ENCODE measurements around the gene ARAF. TPM values are rescaled to one million over a fixed set of nuclear protein-coding genes. Genes with fewer than 3 reads are reported as not detected.
"Not testable (repeated sequence)": the region's sequence is repeated elsewhere in the genome, so short reads cannot be mapped to it uniquely, and the experiment has no call there.

The ARAF gene
- total RNA-seq (2014; rRNA removed; shearing (Covaris generic)) = 18.4 and 20.3 TPM in 2 replicates

DNA sequence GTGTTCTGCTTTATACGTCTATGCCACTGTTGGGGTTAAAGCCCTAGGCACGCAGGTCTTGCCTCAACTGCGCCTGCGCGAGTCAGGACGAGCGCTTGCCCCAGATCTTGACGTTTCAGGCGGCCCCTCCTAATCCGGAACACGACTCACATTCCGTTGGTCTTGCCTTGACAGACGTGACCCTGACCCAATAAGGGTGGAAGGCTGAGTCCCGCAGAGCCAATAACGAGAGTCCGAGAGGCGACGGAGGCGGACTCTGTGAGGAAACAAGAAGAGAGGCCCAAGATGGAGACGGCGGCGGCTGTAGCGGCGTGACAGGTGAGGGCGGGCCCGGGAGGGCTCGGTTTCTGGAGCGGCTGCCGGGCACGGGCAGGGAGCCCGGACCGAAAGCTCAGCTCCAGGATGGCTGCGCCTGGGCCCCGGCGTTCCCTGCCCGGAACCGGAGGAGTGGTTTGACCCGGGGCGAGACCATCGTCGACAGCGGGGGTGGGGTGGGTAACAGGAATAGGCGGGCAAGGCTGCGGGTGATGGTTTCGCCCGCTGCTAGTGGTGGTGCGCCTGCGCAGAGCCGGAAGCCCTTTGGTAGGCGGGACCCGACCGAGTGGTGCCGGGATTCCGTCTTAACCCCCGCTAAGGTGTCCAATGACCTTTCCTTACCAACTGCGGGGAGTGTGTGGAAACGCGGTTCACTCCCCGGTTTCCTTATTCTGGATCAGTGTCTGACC lies at the start of gene ARAF:
Gene ARAF, plus strand, starts transcription at position 272 of the 725 bp plus-strand sequence. CDS start 1,763 bp downstream, outside the sequence.
- DNase-seq (ENCODE audit: low read depth) = peak; percentile 97

DNA sequence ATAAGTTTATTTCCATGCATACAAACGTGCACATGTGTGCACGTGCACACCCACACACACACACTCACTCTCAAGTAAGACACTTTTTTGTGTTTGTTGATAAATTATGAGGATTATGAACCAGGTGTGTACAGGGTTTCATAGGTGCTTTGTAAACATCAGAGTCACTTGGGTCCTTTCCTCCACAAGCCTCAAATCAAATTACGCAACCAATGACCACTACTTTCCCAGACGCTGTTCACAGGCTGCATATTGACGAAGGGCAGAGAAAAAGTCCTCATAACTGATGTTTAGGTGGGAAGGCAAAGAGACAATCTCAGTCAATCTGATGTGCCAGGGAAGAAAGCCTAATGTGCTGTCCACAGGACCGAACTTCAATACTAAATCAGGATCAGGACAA lies 48.6 kb upstream of the ARAF start:
- not testable (repeated sequence) for DNase-seq (ENCODE audit: low read depth)

DNA sequence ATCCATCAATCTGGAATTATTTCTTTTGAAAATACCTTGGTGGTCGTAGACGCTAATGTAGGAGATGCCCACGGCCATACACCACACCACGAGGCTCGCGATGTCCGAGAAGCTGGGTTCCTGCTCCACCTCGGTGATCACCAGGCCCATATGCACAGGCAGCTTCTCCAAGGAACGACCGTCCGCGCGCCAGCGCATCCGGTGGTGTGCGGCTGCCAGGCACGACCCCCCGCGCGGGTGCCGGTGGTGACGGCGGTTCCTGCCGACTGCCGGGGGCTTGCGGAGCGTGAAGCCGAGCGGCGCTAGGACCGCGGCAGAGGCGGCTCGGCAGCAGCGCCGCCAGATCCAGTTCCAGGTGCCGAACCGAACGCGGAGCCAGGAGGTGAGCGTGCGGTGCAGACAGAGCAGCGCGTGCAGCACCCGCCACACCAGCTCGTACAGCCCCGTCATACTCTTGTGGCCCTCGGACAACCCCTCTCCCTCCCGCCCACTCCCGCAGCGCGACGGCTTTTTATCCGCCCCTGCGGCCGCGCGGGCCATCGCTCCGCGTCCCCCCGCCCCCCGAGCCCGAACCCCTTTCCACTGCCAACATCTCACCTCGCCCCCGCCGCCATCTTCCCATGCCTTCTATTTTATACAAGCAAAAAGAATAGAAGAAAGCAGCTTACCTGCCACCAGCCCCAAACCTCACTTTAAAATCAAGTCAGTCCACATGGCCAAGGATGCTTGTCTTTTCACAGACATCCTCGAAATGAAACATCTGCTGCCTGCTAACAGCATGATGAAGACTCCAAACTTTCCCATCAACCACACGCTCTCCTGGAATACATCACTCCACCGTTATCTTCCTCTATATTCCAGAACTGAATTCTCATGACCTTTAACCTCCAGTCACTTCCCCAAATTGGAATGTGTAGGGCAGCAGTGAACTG lies 47.7 kb upstream of the ARAF start:
- DNase-seq (ENCODE audit: low read depth) = not testable (repeated sequence)

DNA sequence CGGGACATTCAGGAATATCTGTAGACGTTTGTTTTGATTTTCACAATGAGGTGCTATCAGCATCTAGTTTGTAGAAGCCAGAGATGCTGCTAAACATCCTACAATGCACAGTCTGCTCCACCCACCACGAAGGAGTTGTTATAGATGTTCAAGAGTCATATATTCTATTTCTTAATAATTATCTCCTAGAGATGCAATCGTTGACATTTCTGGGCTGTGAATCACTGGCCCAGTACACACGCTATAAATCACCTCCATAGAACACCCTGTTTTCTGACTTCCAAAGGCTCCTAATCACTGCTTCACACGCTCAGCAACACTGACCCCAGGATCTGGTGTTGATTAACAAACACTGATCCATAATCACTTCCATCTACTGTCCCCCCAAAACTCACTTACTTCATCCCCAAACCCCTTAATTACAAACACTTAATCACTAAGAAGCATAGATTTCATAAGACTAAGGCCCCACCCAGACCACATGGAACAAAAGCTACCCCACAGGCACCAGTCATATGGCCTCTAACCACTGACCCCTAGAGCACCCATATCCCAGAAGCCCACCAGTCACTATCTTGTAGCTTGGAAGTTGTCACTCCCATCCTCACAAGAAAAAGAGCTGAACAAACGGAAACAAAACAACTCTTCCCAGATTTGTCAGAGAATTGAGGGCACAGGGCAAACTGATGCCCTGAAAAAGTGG lies 46.3 kb upstream of the ARAF start:
- DNase-seq (ENCODE audit: low read depth) = peak; percentile 46

DNA sequence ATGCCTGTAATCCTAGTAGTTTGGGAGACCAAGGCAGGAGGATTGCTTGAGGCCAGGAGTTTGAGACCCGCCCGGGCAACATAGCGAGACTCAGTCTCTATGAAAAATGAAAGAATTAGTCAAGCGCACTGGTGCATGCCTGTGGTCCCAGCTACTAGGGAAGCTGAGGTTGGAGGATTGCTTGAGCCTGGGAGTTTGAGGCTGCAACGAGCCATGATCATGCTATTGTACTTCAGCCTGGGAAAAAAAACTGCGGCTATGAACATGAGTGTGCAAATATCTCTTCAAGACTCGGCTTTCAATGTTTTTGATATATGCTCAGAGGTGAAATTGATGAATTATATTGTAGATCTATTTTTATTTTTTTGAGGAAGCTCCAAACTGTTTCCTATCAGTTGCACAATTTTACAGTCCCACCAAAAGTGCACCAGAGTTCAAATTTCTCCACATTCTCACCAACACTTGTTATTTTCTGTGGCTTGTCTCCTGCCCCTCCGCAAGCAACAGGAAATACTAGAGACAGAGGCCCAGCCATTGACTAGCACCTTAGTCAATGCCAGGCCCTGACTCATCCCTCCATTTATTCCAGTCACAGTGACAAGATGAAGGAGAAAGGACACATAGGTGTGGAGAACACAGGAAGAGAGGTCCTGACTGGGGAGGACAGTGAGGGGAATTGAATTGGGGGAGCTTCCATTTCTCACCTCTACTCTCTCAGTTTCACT lies 44.9 kb upstream of the ARAF start:
- DNase-seq (ENCODE audit: low read depth) = peak; percentile 65

DNA sequence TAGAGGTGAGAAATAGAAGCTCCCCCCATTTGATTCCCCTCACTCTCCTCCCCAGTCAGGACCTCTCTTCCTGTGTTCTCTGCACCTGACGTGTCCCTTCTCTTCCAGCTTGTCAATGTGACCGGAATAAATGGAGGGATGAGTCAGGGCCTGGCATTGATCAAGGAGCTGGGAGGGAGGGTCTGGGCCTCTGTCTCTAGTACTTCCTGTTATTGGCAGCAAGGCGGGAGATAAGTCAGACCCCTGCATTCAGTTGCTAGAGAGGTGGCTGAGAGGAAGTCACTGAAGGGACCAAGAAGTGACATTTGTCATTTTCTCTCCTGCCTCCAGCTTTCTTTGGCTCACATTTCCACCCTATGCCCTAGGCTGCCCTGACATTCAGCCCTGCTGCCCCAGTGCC lies 42.9 kb upstream of the ARAF start:
- DNase-seq (ENCODE audit: low read depth) = peak; percentile 27

DNA sequence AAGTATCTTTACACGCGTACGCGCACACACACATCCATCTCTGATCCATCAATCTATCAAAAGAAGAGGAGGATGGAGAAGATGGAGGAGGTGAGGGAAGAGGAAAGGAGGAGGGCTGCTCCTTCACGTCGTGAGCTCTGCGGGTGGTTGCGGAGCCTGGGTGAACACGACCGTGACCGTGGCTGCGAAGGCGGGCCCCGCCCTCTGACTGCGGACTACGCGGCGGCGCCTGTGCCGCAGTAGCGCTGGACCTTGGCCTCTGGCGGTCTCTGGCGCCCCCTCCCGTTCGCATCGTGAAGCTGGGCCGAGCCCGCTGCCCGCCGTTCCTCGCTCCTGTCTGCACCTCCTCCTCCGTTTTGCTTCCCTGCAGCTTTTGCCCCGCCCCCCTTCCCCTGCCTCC lies 37.7 kb upstream of the ARAF start:
- DNase-seq (ENCODE audit: low read depth) = peak; percentile 78

DNA sequence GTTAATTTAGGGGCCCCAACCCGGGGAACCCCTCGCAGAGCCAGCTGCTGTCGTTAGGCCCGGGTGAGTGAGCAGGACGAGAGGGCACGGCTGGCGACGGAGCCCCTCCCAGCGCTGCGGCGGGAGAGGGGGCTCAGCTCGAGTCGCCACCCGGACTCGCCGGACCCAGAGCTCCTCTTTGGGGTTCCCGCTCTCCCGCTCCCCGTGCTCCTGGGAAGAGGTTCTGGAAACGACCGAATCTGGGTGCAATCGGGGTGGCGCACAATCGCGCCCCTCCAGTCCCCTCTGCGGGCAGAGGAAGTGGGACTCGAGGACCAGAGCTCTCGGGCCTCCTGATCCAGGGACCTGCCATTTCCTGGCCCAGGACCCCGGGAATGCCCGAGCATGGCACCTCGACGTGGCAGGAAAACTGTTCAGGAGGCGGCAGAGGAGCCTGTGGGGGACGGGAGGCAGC lies 37.3 kb upstream of the ARAF start:
- no peak for DNase-seq (ENCODE audit: low read depth)

DNA sequence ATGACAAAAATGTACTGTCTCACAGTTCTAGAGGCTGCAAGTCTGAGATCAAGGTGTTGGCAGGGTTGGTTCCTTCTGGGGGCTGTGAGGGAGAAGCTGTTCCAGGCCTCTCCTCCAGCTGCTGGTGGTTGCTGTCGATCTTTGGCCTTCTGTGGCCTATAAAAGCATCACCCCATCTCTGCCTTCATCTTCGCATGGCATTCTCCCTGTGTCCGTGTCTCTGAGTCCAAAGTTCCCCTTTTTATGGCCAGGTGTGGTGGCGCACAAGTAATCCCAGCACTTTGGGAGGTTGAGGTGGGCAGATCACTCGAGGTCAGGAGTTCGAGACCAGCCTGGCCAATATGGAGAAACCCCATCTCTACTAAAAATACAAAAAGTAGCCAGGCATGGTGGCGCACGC lies 31.5 kb upstream of the ARAF start:
- no peak for DNase-seq (ENCODE audit: low read depth)

DNA sequence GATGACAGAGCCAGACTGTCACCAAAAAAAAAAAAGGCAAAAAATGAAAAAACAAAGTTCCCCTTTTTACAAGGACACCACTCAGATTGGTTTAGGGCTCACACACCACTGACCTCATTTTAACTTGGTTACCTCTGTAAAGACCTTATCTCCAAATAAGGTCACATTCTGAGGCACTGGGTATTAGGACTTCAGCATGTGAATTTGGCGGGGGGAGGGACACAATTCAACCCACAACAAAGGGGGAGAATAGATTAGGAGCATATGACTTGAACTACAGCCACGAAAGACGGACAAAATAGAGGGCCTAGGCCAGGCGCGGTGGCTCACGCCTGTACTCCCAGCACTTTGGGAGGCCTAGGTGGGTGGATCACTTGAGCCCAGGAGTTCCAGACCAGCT lies 31.0 kb upstream of the ARAF start:
- no peak for DNase-seq (ENCODE audit: low read depth)

DNA sequence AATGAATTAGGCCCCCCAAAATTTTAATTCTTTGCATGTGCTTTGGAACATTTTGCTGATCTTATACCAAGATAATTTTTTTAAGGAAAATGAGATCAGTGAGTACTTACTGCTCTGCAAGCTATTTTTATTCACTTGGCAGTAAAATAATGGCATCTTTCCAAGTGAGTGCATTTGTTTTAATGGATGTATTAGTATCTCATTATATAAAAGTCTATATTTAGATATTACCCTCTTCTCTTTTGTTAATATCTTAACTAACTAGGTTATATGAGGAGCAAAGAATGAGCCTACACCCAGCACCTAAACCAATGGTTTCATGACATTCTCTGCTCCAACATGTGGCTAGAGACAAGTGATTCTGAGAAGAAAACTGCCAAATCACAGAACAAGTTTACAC lies 21.1 kb upstream of the ARAF start:
- no peak for DNase-seq (ENCODE audit: low read depth)

DNA sequence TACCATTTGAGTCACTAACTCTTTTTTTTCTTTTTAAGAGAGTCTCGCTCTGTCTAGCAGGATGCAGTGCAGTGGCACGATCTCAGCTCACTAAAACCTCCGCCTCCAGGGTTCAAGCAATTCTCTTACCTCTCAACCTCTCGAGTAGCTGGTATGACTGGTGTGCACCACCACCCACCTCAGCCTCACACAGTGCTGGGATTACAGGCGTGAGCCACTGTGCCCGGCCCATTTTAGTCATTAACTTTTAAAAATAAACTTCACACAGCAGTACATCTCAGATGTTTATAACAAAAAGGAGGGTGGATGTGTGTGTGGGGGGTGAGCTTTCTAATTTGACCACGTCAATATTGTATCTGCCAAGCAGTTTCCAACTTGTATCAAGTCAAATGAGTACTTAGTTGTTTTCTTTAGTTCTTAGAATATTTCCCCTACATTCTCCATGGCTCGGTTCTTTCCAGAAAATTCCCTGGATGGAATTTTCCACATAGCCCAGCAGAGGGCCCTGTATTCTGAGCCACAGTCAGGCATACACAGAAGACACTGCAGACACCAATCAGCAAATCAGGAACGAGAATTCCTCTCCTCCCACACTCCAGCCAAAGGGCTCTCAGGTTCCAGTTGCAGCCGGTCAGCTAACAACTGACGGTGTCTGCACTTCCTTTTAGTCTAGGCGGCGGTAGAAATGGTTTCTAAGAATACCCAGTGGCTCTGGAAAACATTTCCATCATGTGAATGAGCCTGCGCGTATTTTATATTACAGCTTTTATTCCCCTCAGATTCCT lies 20.1 kb upstream of the ARAF start:
- peak; percentile 84 for DNase-seq (ENCODE audit: low read depth)

DNA sequence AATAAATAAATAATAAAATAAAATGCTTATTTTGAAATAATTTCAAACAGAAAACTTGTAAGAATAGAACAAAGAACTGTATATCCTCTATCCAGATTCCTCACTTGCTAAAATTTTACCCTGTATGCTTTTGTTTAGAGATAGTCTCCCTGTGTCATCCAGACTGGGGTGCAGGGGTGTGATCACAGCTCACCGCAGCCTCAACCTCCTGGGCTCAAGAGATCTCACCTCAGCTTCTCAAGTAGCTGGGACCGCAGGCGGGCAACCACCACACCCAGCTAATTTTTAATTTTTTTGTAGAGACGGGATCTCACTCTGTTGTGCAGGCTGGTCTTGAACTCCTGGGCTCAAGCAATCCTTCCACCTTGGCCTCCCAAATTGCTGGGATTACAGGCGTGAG lies 17.5 kb upstream of the ARAF start:
- DNase-seq (ENCODE audit: low read depth) = no peak

DNA sequence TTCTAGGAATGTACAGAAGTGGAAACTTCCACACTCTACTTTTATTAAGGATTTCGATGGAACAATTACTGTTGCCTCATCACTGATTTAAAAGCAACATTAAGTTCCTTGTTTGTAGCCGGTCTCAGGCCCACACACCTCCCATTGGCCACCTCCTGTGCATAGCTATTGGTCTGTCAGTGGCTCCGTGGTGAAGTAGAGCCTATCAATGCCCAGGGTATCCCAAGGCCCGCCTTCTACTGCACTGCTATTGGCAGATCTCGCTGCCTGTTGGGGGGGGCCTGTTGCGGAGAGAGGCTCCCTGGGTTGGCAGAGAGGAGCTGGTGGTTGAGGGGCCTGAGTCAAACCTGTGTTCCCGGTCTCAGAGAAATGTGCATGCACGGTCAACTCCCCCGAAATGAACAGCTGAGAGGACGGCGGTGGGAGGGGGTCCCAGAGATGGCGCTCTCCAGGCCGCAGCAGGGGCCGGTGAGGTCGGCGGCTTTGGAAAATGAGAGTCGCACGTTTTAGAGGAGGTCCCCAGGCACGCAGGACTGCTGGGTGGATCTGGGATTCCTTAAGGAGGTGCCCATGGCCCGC lies 4.9 kb upstream of the ARAF start:
- DNase-seq (ENCODE audit: low read depth) = peak; percentile 76

DNA sequence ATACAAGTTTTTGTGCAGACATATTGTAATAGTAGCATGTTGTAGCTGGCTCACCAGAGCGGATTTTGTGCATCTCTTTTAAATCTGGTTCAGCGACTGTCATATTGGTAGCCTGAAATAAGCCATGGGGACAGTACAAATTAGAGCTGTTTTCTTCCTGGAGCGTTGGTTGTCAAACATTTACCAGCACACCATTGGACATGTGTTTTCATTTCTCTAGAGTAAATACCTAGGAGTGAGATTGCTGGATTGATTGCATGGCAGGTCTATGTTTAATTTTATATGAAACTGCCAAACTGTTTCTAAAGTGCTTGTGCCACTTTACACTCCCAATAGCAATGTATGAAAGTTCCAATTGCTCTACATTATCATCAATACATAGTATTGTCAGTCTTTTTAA lies 2.6 kb upstream of the ARAF start:
- DNase-seq (ENCODE audit: low read depth) = no peak

DNA sequence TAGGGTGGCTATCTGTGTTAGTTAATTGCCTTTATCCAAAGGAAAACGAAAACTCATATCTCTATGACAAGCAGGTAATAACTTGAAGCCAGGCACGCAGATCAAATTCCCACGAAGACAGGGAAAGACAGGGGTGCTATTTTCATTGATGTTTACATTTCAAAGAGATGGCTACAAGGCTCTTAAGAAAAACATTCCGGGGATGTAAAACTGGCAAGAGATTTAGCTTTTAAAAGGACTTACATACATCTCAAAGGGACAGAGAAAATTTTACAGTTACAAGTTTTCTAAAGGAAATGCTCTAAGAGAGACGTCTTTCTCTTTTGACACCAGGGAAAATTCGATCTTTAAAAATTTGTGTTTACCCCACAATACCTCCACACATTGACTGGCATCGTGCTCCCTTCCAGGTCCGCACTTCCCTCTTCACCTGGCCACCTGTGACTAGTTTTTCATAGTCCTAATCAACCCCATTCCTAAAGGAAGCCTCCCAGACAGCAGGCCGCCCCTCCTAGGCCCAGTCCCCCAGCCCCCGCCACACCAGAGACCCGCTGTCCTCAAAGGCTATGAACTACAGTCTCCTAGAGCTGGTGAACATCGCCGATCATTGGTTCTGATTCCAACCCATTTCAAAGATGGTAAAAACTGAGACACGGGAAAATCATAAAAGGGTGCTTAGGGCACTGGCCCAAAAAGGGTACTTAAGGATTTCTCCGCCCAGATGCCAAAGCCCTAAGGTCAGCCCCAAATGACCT lies 649 bp upstream of the ARAF start:
- no peak for DNase-seq (ENCODE audit: low read depth)

DNA sequence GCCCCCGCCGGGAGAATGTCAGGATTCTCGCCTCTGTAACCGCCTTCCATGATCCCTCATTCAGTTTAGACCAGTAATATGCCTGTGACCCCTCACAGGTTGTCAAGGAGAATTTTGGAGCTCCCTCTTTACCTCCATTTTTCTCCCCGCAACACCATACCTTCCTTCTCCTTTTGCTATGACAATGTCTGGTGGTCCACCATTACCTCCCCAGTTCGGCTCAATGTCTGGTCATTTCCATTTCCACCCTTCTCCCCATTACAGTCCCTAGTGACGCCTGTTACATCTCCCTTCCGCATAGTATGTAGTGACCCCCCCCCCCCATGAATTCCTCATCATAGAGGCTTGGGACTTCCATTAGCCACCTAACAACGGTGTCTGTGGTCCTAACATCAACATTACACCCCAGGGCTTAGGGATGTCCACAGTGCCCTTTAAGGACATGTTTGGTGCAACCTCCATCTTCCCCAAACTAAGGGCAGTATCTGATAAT lies 700 bp downstream of the ARAF start:
- DNase-seq (ENCODE audit: low read depth) = no peak

DNA sequence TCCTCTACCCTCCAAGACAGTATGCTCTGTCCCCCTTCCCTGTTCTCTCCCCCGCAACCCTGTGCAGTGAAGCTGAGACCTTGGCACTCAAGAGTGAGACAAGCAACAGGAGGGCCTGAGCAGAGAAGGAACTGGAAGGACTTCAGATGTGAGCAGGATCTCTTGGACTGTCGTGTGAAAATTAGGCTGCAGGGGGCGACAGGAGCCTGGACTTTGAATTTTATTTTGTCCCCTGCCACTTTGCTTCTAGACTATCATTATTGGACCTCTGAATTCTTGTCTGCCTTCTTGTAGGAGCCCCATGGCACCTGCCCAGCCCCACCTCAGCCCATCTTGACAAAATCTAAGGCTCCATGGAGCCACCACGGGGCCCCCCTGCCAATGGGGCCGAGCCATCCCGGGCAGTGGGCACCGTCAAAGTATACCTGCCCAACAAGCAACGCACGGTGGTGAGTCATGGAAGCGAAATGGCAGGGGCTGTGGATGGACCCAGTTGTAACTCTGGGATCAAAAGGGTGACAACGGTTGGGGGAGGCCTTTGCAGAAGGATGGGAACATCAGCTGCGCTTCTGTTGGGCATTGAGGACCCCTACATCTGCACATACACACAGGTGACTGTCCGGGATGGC lies 1.7 kb downstream of the ARAF start:
- DNase-seq (ENCODE audit: low read depth) = no peak

DNA sequence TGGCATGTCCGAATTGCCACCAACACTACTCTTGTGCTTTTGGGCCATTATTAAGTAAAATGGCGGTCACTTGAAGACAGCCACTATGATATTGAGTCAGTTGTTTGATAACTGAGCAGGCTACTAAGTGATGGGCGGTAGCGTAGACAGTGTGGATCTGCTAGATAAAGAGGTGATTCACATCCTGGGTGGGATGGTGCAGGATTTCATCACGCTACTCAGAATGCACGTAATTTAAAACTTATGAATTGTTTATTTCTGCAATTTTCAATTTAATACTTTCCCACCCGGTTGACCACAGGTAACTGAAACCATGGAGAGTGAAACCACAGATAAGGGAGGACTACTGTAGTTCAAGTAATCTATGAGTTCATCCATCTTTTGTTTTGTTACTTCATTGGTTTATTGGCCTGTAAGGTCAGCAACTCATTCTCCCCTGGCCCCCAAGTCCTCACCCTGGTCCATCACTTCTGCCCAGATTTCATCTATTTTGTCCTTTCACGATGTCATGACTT lies 2.9 kb downstream of the ARAF start:
- peak; percentile 44 for DNase-seq (ENCODE audit: low read depth)

Measured in Daoy (cell line).